DND-41 (cell line): ENCODE data around the gene FUOM.

Source experiments
- CTCF ChIP-seq: IDR thresholded peaks from 2 replicates; pipeline ENCODE4 v1.5.1; 2012; ENCODE audit warnings: borderline replicate concordance, low read length, moderate library complexity, mild to moderate bottlenecking; ENCODE audit not compliant: poor library complexity, severe bottlenecking; ENCODE audit errors: extremely low read depth
- EZH2 ChIP-seq: IDR thresholded peaks from 3 replicates; pipeline ENCODE4 v1.6.1; 2012; ENCODE audit warnings: borderline replicate concordance, low read depth, mild to moderate bottlenecking, moderate library complexity, low read length, inconsistent platforms; ENCODE audit not compliant: severe bottlenecking

GRCh38 chr10:133306097-133306476 lies 51.7 kb downstream of the FUOM start:
- TF ChIP-seq CTCF (no peak), EZH2 (no peak)
